DND-41 (cell line): Measurements from ENCODE around the gene SLC40A1.

ENCODE experiments used
- ATAC-seq: fragments of 200-7000 bp; cut with Tn5 transposase; 3 replicates; pipeline ENCODE4 v1.9.1; 2021; ENCODE audit warnings: low read depth; ENCODE audit not compliant: insufficient read depth
- DNase-seq: peaks from one replicate; pipeline ENCODE4 v3.0.0-alpha.2; 2020
- H2AFZ ChIP-seq: 2 replicates; pipeline ENCODE4 v1.6.0; 2012; ENCODE audit warnings: low read depth, low read length
- H3K27ac ChIP-seq: 2 replicates; pipeline ENCODE4 v1.5.1; 2012; ENCODE audit warnings: low read length, inconsistent platforms
- H3K27me3 ChIP-seq: fragments of 200-600 bp; sonication (generic); 2 replicates; pipeline ENCODE4 v1.6.0; 2012; ENCODE audit warnings: low read length, mild to moderate bottlenecking, inconsistent platforms; ENCODE audit not compliant: insufficient read depth, poor library complexity
- H3K36me3 ChIP-seq: 2 replicates; pipeline ENCODE4 v1.5.1; 2012; ENCODE audit warnings: low read length, inconsistent platforms; ENCODE audit not compliant: insufficient read depth
- H3K4me1 ChIP-seq: 2 replicates; pipeline ENCODE4 v1.5.1; 2012; ENCODE audit warnings: mild to moderate bottlenecking, low read length; ENCODE audit not compliant: insufficient read depth
- H3K4me2 ChIP-seq: 2 replicates; pipeline ENCODE4 v1.6.0; 2012; ENCODE audit warnings: mild to moderate bottlenecking, moderate library complexity, low read length, inconsistent platforms; ENCODE audit not compliant: insufficient read depth
- H3K4me3 ChIP-seq, 2 experiments: fragments of 200-600 bp in 1 of 2; shearing (Covaris generic) in 1 of 2; 2 replicates each; pipeline ENCODE4 v1.5.1; 2012 to 2016; ENCODE audit warnings: inconsistent platforms in 2 of 2, low read length in 2 of 2, mild to moderate bottlenecking in 2 of 2, low read depth in 1 of 2, moderate library complexity in 1 of 2
- H3K79me2 ChIP-seq: 2 replicates; pipeline ENCODE4 v1.6.0; 2012; ENCODE audit warnings: low read length, inconsistent platforms; ENCODE audit not compliant: insufficient read depth
- H3K9ac ChIP-seq: 2 replicates; pipeline ENCODE4 v1.6.0; 2012; ENCODE audit warnings: low read depth, mild to moderate bottlenecking, inconsistent platforms, low read length, moderate library complexity
- H3K9me3 ChIP-seq: 2 replicates; pipeline ENCODE4 v1.5.1; 2012; ENCODE audit warnings: low read length, moderate library complexity, mild to moderate bottlenecking, inconsistent platforms; ENCODE audit not compliant: insufficient read depth, severe bottlenecking
- H4K20me1 ChIP-seq: 2 replicates; pipeline ENCODE4 v1.6.0; 2012; ENCODE audit warnings: low read length; ENCODE audit not compliant: insufficient read depth
- EZH2 ChIP-seq: IDR thresholded peaks from 3 replicates; pipeline ENCODE4 v1.6.1; 2012; ENCODE audit warnings: borderline replicate concordance, low read depth, mild to moderate bottlenecking, moderate library complexity, low read length, inconsistent platforms; ENCODE audit not compliant: severe bottlenecking
- TF ChIP-seq, protein P1 (sequence below): IDR thresholded peaks from 2 replicates; pipeline ENCODE4 v1.5.1; 2012; ENCODE audit warnings: borderline replicate concordance, low read length, moderate library complexity, mild to moderate bottlenecking; ENCODE audit not compliant: poor library complexity, severe bottlenecking; ENCODE audit errors: extremely low read depth

Gene SLC40A1

DNA sequence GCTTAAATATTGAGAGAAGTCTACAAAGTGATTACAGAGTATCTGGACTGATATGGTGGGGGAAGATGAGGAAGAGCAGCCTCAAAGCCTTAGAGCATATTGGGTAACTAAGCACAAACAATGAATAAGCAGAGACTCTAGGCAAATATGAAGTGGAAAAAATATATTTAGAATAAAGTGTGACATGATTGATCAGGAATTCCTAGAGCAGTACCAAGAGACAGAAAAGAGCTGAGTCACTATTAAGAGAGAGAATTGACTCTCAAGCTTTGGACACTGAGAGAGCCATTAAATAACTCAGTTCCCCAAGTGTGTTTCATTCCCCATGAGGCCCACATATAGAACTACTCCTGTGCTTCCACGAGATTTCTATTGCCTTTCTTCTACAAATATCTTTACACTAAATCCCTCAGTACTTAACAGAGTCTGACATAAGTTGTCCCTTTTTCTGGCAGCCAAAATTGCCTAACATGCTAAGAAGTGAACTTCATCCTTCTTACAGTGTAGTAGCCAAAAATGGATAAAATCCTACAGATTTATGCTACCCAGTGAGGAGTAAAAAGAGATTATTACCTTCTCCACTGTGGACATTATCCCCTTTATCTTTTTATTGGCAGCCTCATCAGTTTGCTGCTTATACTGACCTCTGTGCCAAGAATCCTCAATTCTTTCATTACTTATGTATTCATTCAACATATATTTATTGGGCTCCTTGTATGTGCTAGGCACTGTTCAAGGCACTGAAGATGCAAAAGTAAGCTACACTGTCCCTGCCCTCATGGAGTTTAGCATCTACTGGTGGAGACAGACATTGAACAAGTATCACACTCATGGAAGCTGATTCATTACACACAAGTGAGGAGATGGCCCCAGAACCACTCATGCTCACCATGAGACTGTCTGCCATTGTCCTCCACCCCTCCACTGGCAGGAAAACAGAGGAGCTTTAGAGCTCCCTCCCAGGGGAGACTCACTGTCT is 45.4 kb downstream of the SLC40A1 start:
- no peaks in the 10 kb centered on the region for H3K9me3 ChIP-seq
- no peaks in the 10 kb centered on the region for H3K4me1 ChIP-seq
- no peak for DNase-seq
- no peak overlapping the region for H3K4me3 ChIP-seq
- no peaks in the 10 kb centered on the region for H3K36me3 ChIP-seq
- H4K20me1 ChIP-seq: no peaks in the 10 kb centered on the region
- H3K9ac ChIP-seq: no peak overlapping the region
- no peaks in the 10 kb centered on the region for H3K27me3 ChIP-seq
- 0 out of 3 replicates have a peak, but pooled peaks have one; percentile 33 for ATAC-seq
- H3K79me2 ChIP-seq: no peaks in the 10 kb centered on the region
- H2AFZ ChIP-seq: no peak overlapping the region
- TF ChIP-seq, protein P1, sequence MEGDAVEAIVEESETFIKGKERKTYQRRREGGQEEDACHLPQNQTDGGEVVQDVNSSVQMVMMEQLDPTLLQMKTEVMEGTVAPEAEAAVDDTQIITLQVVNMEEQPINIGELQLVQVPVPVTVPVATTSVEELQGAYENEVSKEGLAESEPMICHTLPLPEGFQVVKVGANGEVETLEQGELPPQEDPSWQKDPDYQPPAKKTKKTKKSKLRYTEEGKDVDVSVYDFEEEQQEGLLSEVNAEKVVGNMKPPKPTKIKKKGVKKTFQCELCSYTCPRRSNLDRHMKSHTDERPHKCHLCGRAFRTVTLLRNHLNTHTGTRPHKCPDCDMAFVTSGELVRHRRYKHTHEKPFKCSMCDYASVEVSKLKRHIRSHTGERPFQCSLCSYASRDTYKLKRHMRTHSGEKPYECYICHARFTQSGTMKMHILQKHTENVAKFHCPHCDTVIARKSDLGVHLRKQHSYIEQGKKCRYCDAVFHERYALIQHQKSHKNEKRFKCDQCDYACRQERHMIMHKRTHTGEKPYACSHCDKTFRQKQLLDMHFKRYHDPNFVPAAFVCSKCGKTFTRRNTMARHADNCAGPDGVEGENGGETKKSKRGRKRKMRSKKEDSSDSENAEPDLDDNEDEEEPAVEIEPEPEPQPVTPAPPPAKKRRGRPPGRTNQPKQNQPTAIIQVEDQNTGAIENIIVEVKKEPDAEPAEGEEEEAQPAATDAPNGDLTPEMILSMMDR: no peak
- no peak for TF ChIP-seq EZH2
- no peak overlapping the region for H3K4me2 ChIP-seq
- H3K27ac ChIP-seq: no peak overlapping the region

DNA sequence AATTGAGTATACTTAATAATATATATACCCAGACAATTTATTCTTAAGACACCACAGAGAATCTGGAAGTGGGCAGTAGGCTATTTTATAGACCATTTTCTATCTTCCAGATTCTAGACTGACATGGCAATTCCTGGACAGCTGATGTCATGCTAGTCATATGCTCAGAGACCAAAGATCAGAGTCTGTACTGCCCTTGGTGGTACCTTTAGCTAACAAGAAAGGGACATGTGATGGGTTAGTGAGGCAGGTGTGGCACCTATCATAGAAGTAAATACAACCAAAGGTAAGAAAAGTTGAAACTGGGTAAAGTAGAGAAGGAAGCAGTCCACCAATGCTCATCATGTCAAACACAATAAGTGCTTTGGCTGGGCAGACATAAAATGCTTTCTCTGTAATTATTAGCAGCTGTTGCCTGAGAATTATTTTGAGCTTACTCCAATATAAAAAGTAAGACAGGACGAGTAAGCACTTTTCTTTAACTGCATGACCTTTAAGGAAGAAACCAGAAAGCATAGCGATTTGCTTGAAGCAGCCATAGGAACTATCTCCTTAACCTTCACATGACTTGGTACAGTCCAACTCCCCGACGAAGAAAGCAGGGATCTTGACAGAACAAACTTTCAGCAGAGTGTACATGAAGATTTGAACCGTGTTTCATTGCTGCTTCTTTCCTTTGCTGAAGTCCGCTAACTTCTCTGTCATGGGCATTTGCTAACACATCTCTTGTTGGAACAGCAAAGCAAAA is 47.1 kb downstream of the SLC40A1 start:
- no peak for ATAC-seq
- H3K9me3 ChIP-seq: no peaks in the 10 kb centered on the region
- TF ChIP-seq, protein P1: no peak
- TF ChIP-seq EZH2: no peak
- no peaks in the 10 kb centered on the region for H3K4me1 ChIP-seq
- no peaks in the 10 kb centered on the region for H3K36me3 ChIP-seq
- DNase-seq: no peak
- no peak overlapping the region for H3K4me2 ChIP-seq
- H3K79me2 ChIP-seq: no peaks in the 10 kb centered on the region
- no peaks in the 10 kb centered on the region for H4K20me1 ChIP-seq
- H3K9ac ChIP-seq: no peak overlapping the region
- H2AFZ ChIP-seq: no peak overlapping the region
- H3K27ac ChIP-seq: no peak overlapping the region
- no peak overlapping the region for H3K4me3 ChIP-seq
- no peaks in the 10 kb centered on the region for H3K27me3 ChIP-seq

- TF ChIP-seq EZH2: no peak
- Histone ChIP-seq H3K9me3 (no peaks in the 10 kb centered on the region), H3K27me3 (no peaks in the 10 kb centered on the region), H3K27ac (no peak overlapping the region), H3K4me1 (0 out of 2 replicates have a peak, but pooled peaks cover 6% of the 10 kb centered on the region), H2AFZ (no peak overlapping the region), H3K9ac (no peak overlapping the region), H3K4me2 (no peak overlapping the region), H4K20me1 (no peaks in the 10 kb centered on the region), H3K4me3 (no peak overlapping the region), H3K36me3 (no peaks in the 10 kb centered on the region), H3K79me2 (no peaks in the 10 kb centered on the region)
- no peak for DNase-seq
- no peak for ATAC-seq
Measured at GRCh38 chr2:189530965-189531637, 49.5 kb downstream of the SLC40A1 start.
